Measurements from ENCODE around the gene GRK5. TPM values are rescaled to one million over a fixed set of nuclear protein-coding genes. Genes with fewer than 3 reads are reported as not detected.

GRK5 gene
- total RNA-seq, 2 donors from 2014 or later = 3.4 to 4.9 TPM

DNA sequence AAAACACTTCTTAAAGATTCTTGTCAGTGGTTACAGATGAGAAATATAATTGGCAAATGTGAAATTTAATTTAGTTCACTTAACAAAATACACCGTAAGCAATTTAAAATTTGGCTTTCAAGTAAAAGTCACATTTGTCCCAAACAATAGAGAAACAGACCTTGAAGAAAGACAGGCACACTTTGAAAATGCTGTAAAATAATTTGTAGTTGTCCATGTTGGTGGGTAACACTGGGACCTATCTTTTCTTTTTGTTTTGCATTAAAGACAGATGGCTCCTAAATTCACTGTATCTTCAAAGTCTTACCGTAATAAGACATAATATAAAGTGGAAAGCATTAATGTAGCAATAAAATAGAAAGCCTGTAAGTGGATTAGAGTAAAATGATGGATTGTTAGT lies 3.3 kb downstream of the GRK5 start:
- TF ChIP-seq POLR2A (IDR thresholded peaks at IDR 0.05) = no peak
- TF ChIP-seq, protein P1, sequence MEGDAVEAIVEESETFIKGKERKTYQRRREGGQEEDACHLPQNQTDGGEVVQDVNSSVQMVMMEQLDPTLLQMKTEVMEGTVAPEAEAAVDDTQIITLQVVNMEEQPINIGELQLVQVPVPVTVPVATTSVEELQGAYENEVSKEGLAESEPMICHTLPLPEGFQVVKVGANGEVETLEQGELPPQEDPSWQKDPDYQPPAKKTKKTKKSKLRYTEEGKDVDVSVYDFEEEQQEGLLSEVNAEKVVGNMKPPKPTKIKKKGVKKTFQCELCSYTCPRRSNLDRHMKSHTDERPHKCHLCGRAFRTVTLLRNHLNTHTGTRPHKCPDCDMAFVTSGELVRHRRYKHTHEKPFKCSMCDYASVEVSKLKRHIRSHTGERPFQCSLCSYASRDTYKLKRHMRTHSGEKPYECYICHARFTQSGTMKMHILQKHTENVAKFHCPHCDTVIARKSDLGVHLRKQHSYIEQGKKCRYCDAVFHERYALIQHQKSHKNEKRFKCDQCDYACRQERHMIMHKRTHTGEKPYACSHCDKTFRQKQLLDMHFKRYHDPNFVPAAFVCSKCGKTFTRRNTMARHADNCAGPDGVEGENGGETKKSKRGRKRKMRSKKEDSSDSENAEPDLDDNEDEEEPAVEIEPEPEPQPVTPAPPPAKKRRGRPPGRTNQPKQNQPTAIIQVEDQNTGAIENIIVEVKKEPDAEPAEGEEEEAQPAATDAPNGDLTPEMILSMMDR (IDR thresholded peaks at IDR 0.05) = no peak
- no peaks in the 10 kb centered on the region for H3K9me3 ChIP-seq
- no peak for DNase-seq
- no peaks in the 10 kb centered on the region for H3K36me3 ChIP-seq (replicated peaks in 1 of 2; ENCODE audit: insufficient read depth in 1 of 2, low read depth in 2 of 2)
- 93% methylated on average over 2 of the region's 2 CpGs for WGBS, 2 donors
- H3K4me3 ChIP-seq = no peak overlapping the region
- H3K4me1 ChIP-seq = peaks cover 19% of the 10 kb centered on the region
- intact Hi-C loops (cut with DNase I) = no loop called here
- no peak overlapping the region for H3K27ac ChIP-seq
- no peak for ATAC-seq
- H3K27me3 ChIP-seq = no peaks in the 10 kb centered on the region

DNA sequence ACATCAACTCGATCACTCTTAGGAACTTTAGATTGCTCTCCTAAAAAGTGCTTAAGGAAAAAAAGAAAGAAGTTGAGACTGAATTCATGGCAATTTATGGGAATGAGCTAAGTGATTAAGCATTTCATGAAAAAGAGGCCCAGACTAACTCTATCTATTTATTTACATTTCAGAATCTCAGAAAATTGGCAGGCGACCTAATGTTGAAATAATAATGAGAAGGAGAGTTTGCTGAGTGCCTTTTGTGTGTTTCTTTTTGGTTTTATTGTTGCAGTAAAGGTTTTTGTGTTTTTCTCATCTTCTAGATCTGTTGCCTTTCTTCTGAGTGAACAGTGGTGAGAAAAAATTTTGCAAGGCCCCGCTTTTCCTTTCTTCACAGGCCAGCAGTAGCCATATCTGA lies 3.8 kb downstream of the GRK5 start:
- intact Hi-C loops (cut with DNase I) = no loop called here
- Histone ChIP-seq H3K27ac (no peak overlapping the region), H3K36me3 (replicated peaks in 1 of 2; ENCODE audit: insufficient read depth in 1 of 2, low read depth in 2 of 2) (no peaks in the 10 kb centered on the region), H3K4me1 (peaks cover 14% of the 10 kb centered on the region), H3K9me3 (no peaks in the 10 kb centered on the region), H3K4me3 (no peak overlapping the region), H3K27me3 (no peaks in the 10 kb centered on the region)
- TF ChIP-seq, protein P1 (IDR thresholded peaks at IDR 0.05) = no peak
- no peak for TF ChIP-seq POLR2A (IDR thresholded peaks at IDR 0.05)
- DNase-seq (no peak), ATAC-seq (no peak)
- 68 to 69% methylated on average over 3 of the region's 3 CpGs for WGBS, 2 donors

DNA sequence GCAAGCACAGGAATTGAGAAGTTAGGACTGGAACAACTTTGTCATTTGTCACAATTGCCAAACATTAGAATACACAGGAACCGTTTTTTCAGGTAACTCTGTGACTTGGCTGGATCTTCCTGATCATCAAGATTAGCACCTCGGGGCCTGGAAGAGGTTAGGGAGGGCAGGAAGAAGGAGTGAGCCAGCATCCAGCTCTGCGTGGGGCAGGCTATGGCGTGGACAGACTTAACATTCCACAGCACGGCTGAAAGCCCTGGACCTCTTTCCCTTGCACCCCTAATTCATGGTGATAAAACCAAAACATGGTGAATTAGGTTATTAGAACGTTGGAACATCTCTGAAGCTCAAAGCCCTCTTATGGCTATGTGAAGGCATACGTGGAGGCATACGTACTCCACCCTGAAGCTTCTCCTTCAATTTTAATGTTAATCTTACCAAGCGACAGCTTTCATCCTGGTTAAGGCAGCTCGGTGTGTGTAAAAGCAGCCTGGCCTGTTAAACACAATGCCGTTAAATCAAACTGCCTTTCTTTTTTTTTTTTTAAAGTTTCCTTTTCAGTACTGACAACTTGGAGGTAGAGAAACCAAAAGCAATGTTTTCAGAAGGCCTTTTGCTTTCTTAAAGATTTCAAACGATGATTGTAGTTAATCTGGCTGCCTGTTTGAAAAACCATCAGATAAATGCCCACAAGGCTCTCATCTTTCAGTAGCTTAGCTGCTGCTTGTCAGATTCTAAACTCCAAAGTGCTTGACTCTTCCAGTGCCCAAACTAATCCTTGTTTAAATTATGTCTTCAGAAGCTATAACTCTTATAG lies 4.5 kb downstream of the GRK5 start:
- H3K9me3 ChIP-seq = no peaks in the 10 kb centered on the region
- H3K4me1 ChIP-seq = peaks cover 10% of the 10 kb centered on the region
- ATAC-seq (no peak), DNase-seq (no peak)
- no peaks in the 10 kb centered on the region for H3K36me3 ChIP-seq (replicated peaks in 1 of 2; ENCODE audit: insufficient read depth in 1 of 2, low read depth in 2 of 2)
- WGBS, 2 donors = 60 to 73% methylated on average over 12 of the region's 12 CpGs
- no peak overlapping the region for H3K27ac ChIP-seq
- TF ChIP-seq, protein P1 (IDR thresholded peaks at IDR 0.05) = no peak
- no peak for TF ChIP-seq POLR2A (IDR thresholded peaks at IDR 0.05)
- no peak overlapping the region for H3K4me3 ChIP-seq
- intact Hi-C loops (cut with DNase I) = no loop called here
- H3K27me3 ChIP-seq = no peaks in the 10 kb centered on the region

DNA sequence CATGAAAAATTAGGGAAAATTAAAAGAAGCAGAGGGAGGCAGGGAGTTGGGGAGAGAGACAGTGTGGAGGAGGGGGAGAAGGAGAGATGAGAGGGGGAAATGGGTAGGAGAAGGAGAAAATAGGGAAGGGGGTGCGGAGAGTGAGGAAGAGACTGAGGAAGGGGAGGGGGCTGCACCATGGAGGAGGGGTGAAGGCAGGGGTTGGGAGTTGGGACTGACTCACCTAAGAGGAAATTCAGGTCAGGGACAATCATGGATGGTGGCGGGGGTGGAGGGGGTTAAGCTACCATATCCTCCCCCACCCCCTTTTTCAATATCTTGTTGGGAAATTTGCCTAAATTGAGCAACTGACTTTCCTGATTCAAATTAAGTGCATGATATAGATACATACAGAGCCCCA lies 8.0 kb downstream of the GRK5 start:
- H3K27me3 ChIP-seq = no peaks in the 10 kb centered on the region
- H3K4me3 ChIP-seq = no peak overlapping the region
- intact Hi-C loops (cut with DNase I) = no loop called here
- H3K9me3 ChIP-seq = no peaks in the 10 kb centered on the region
- no peaks in the 10 kb centered on the region for H3K36me3 ChIP-seq (replicated peaks in 1 of 2; ENCODE audit: insufficient read depth in 1 of 2, low read depth in 2 of 2)
- ATAC-seq = no peak
- no peak for DNase-seq
- 85 to 100% methylated on average over 2 of the region's 2 CpGs for WGBS, 2 donors
- no peaks in the 10 kb centered on the region for H3K4me1 ChIP-seq
- no peak for TF ChIP-seq POLR2A (IDR thresholded peaks at IDR 0.05)
- no peak overlapping the region for H3K27ac ChIP-seq

DNA sequence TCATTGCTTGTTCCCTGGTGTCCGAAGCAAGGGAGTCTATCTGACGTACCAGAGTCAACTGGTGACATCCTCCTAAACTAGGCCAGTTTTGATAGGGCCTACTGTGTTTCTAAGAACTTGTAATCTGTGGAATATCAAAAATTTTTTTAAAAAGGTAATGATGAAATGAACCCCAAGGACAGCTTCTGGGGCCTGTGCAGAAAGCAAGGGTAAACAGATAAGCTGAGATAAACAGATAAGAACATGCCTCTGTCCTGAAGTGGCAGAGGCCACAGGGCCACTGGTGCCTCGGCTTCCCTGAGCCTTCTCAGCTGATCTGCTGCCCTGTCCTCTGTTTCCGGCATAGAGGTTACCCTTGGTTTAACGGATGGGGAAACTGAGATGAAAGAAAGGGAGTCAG lies 8.8 kb downstream of the GRK5 start:
- H3K27ac ChIP-seq = no peak overlapping the region
- no peaks in the 10 kb centered on the region for H3K36me3 ChIP-seq (replicated peaks in 1 of 2; ENCODE audit: insufficient read depth in 1 of 2, low read depth in 2 of 2)

More for the DNA sequence above, 8.8 kb downstream of the GRK5 start:
- ATAC-seq = no peak
- Histone ChIP-seq H3K4me1 (no peaks in the 10 kb centered on the region), H3K4me3 (no peak overlapping the region), H3K27me3 (no peaks in the 10 kb centered on the region), H3K9me3 (no peaks in the 10 kb centered on the region)
- intact Hi-C loops (cut with DNase I) = no loop called here
- WGBS, 2 donors = 84 to 87% methylated on average over 5 of the region's 5 CpGs
- no peak for DNase-seq
- TF ChIP-seq POLR2A (IDR thresholded peaks at IDR 0.05) = no peak
- TF ChIP-seq, protein P1 (IDR thresholded peaks at IDR 0.05) = no peak
